Esophagus muscularis mucosa (tissue), 4 donors: ENCODE results near the gene PARD6G. TPM values are rescaled to one million over a fixed set of nuclear protein-coding genes. Genes with fewer than 3 reads are reported as not detected.

Experiments used
- DNase-seq: peaks from one replicate; pipeline ENCODE4 v3.0.0-alpha.2; 2017; ENCODE audit errors: extremely low spot score
- H3K27ac ChIP-seq, 4 donors: fragments of 200-600 bp; sonication (generic); replicated peaks in 1 of 4; 1 replicate in 3 of 4; 2 replicates in 1 of 4; pipeline ENCODE4 v1.5.1; 2016 to 2019; ENCODE audit warnings: mild to moderate bottlenecking in 1 of 4
- H3K27me3 ChIP-seq, 4 donors: fragments of 200-600 bp; sonication (generic); one replicate each; pipeline versions ENCODE4 v1.5.1 to v1.6.0; 2016 to 2019
- H3K36me3 ChIP-seq, 4 donors: fragments of 200-600 bp; sonication (generic); one replicate each; pipeline ENCODE4 v1.5.1; 2016 to 2019
- H3K4me1 ChIP-seq, 4 donors: fragments of 200-600 bp; sonication (generic); one replicate each; pipeline ENCODE4 v1.5.1; 2016 to 2019
- H3K4me3 ChIP-seq, 4 donors: fragments of 200-600 bp; sonication (generic); 1 replicate in 2 of 4; 2 replicates in 2 of 4; pipeline ENCODE4 v1.5.1; 2016 to 2019; ENCODE audit warnings: mild to moderate bottlenecking in 4 of 4, moderate library complexity in 1 of 4
- H3K9me3 ChIP-seq, 4 donors: fragments of 200-600 bp; sonication (generic); 1 replicate in 3 of 4; 2 replicates in 1 of 4; pipeline ENCODE4 v1.5.1; 2016 to 2019
- EP300 ChIP-seq: sonication (generic); formaldehyde crosslinking; IDR thresholded peaks from one replicate; pipeline ENCODE4 v1.6.1; 2017; ENCODE audit warnings: antibody characterized with exemption
- POLR2A ChIP-seq: fragments of 450-650 bp; IDR thresholded peaks from one replicate; pipeline ENCODE4 v1.6.1; 2017; ENCODE audit warnings: antibody characterized with exemption, moderate library complexity, mild to moderate bottlenecking, low read depth
- POLR2AphosphoS5 ChIP-seq, 2 donors: sonication (generic); formaldehyde crosslinking; IDR thresholded peaks; one replicate each; pipeline ENCODE4 v1.6.1; 2017; ENCODE audit warnings: antibody characterized with exemption in 2 of 2
- WGBS: methylation state at CpG from one replicate; pipeline ENCODE4 v1.1.5; 2018; 5-methylcytosine and 5-hydroxymethylcytosine counted together
- intact Hi-C: fragments of 100-400 bp; cut with DNase I; formaldehyde crosslinking; loops from one replicate; pipeline ENCODE4 v1.15.1; 2023
- total RNA-seq, 4 donors: library from RNA; depleted of rRNA; stranded (reverse); fragments of >200 nt; gene quantifications; one replicate each; pipeline versions ENCODE4 v1.1.0 to v1.2.1, GENCODE V29; 2016
- TF ChIP-seq, protein P1 (sequence below), 3 experiments: fragments of 200-600 bp in 2 of 3; fragments of 450-650 bp in 1 of 3; sonication (generic) in 2 of 3; IDR thresholded peaks; one replicate each; pipeline ENCODE4 v1.5.1; 2017 to 2019; ENCODE audit warnings: antibody characterized with exemption in 3 of 3, mild to moderate bottlenecking in 2 of 3, moderate library complexity in 1 of 3

Gene PARD6G
- total RNA-seq, 4 donors from 2014 or later, result 5.4 to 11.3 (median 10.4) TPM

DNA sequence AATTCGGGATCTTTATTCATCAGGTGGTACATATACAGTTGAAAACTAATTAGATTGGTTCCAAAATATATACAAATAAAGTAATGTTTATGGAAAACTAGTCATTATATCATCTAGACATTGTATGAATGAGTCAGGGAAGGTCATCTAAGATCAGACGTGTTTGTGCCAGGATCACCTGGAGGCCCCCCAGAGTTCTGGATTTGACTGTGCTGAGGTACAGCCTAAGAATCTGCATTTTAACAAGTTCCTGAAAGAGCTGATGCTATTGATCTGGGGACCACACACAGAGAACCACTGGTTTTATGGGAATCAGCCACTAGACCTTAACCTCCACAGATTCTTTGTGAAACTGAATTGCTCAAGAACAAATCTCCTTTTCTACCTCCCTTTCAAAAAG lies 43.2 kb downstream of the PARD6G start:
- Histone ChIP-seq H3K27ac (no peak overlapping the region), H3K36me3 (no peaks in the 10 kb centered on the region), H3K27me3 (no peaks in the 10 kb centered on the region), H3K9me3 (no peaks in the 10 kb centered on the region), H3K4me1 (peaks cover 0 to 21% (median 16%) of the 10 kb centered on the region in 4 donors), H3K4me3 (no peak overlapping the region)
- WGBS, result 87% methylated on average over 2 of the region's 2 CpGs
- TF ChIP-seq, protein P1, sequence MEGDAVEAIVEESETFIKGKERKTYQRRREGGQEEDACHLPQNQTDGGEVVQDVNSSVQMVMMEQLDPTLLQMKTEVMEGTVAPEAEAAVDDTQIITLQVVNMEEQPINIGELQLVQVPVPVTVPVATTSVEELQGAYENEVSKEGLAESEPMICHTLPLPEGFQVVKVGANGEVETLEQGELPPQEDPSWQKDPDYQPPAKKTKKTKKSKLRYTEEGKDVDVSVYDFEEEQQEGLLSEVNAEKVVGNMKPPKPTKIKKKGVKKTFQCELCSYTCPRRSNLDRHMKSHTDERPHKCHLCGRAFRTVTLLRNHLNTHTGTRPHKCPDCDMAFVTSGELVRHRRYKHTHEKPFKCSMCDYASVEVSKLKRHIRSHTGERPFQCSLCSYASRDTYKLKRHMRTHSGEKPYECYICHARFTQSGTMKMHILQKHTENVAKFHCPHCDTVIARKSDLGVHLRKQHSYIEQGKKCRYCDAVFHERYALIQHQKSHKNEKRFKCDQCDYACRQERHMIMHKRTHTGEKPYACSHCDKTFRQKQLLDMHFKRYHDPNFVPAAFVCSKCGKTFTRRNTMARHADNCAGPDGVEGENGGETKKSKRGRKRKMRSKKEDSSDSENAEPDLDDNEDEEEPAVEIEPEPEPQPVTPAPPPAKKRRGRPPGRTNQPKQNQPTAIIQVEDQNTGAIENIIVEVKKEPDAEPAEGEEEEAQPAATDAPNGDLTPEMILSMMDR (IDR thresholded peaks at IDR 0.05), result no peak
- TF ChIP-seq POLR2AphosphoS5 (IDR thresholded peaks at IDR 0.05), result no peak
- no peak for TF ChIP-seq EP300
- TF ChIP-seq POLR2A, result no peak
- DNase-seq, result peak; percentile 57
- intact Hi-C loops, result no loop called here

DNA sequence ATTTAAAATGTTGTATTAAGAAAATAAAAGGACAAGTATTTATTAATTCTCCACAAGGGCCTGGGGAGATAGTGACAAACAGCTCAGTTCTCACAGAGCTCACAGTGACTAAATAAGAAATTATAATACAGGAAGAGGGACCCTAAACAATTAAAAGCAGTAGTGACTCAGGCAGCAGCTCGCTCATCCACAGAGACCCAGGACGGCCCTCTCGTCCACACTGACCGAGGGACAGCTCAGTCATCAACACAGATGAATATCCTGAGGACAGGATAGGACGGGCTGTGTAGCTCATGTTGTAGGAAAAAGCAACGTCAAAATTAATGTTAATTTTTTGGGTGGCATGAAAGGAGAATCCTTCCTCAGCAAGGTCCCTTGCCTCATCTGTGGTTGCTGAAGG lies 44.1 kb downstream of the PARD6G start:
- WGBS, result 89% methylated on average over 6 of the region's 6 CpGs
- H3K36me3 ChIP-seq, result no peaks in the 10 kb centered on the region
- DNase-seq, result peak; percentile 72
- H3K4me1 ChIP-seq, result peaks cover 0 to 21% (median 16%) of the 10 kb centered on the region in 4 donors
- H3K27me3 ChIP-seq, result no peaks in the 10 kb centered on the region
- TF ChIP-seq EP300 (no peak), POLR2AphosphoS5 (IDR thresholded peaks at IDR 0.05) (no peak), POLR2A (no peak)
- TF ChIP-seq, protein P1 (IDR thresholded peaks at IDR 0.05), result no peak
- intact Hi-C loops, result no loop called here
- H3K27ac ChIP-seq, result no peak overlapping the region
- H3K4me3 ChIP-seq, result no peak overlapping the region
- H3K9me3 ChIP-seq, result no peaks in the 10 kb centered on the region

DNA sequence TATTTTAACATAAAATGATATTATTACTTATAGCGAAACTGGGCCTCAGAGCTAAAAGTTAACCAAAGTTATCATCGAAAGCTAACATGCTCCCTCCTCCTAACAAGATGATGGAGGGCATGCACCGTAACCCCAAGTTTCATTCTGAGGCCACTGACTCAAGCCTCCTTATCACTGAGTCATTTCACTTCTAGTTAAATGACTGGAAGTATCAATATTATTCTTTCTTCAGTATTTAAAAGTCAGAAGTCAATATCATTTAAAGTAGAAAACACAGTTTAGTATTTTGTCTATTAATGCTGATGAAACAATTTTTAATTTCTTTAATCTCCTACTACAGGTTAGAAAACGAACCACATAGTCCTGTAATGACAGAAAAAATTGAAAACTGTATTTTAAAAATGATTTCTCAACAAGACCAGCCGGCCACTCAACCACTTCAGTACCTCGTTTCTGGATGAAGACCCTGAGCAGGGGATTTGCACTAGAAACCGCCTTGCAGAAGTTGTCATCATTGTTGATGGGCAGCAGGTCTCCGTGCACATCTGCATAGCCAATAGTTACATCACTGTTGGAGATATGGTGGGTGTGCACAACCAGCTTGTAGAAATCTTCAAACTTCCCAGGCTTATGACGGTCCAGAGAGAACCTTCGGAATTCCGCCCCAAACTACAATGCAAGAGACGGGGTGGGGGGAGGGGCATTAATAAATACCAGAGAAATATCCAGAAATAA lies 44.9 kb downstream of the PARD6G start:
- 94% methylated on average over 12 of the region's 12 CpGs for WGBS
- Histone ChIP-seq H3K4me1 (peaks cover 0 to 21% (median 16%) of the 10 kb centered on the region in 4 donors), H3K27ac (no peak overlapping the region), H3K27me3 (no peaks in the 10 kb centered on the region), H3K9me3 (no peaks in the 10 kb centered on the region), H3K4me3 (no peak overlapping the region), H3K36me3 (no peaks in the 10 kb centered on the region)
- intact Hi-C loops, result no loop called here
- TF ChIP-seq EP300 (no peak), POLR2A (no peak), POLR2AphosphoS5 (IDR thresholded peaks at IDR 0.05) (no peak)
- TF ChIP-seq, protein P1 (IDR thresholded peaks at IDR 0.05), result no peak
- peak; percentile 75 for DNase-seq

DNA sequence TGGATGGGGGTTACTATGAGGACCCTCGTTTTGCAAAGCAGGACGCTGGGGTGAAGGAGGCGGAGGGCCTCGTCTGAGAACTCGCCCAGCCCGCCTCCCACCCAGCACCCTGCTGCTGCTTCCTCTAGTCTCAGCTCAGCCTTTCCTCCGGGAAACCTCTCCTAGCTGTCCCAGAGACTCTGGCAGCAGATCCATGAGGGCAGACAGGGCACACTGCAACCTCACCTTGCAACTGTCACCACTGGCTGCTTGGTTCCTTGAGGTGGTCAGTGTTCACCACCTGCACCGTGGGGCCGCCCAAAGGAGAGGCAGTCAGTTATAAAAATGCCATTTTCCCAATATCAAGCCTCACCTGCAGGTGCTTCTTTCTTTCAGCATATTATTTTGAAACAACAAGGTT lies 45.6 kb downstream of the PARD6G start:
- no peak for DNase-seq
- WGBS, result 74% methylated on average over 5 of the region's 9 CpGs
- Histone ChIP-seq H3K9me3 (no peaks in the 10 kb centered on the region), H3K27me3 (no peaks in the 10 kb centered on the region), H3K4me1 (peaks cover 0 to 21% (median 16%) of the 10 kb centered on the region in 4 donors), H3K4me3 (no peak overlapping the region), H3K27ac (no peak overlapping the region), H3K36me3 (no peaks in the 10 kb centered on the region)
- TF ChIP-seq EP300, result no peak
- TF ChIP-seq, protein P1 (IDR thresholded peaks at IDR 0.05), result no peak
- TF ChIP-seq POLR2A, result no peak
- no peak for TF ChIP-seq POLR2AphosphoS5 (IDR thresholded peaks at IDR 0.05)
- intact Hi-C loops, result no loop called here
